RWPE2 (cell line): ENCODE data around the gene POU2AF3.

Experiments
- ATAC-seq: fragments of 200-7000 bp; cut with Tn5 transposase; 3 replicates; pipeline ENCODE4 v1.9.1; 2021; ENCODE audit warnings: low read depth
- DNase-seq: peaks from one replicate; pipeline ENCODE4 v3.0.0-alpha.2; 2020; ENCODE audit warnings: low spot score
- H3K27ac ChIP-seq: fragments of 450-650 bp; 2 replicates; pipeline ENCODE4 v1.5.1; 2017; ENCODE audit warnings: mild to moderate bottlenecking; ENCODE audit not compliant: poor library complexity, severe bottlenecking
- H3K27me3 ChIP-seq: fragments of 250-450 bp; sonication (Bioruptor Pico); 2 replicates; pipeline ENCODE4 v1.5.1; 2021; ENCODE audit warnings: mild to moderate bottlenecking, moderate library complexity; ENCODE audit not compliant: insufficient read depth, poor library complexity, severe bottlenecking
- H3K36me3 ChIP-seq: fragments of 250-450 bp; sonication (Bioruptor Pico); 2 replicates; pipeline ENCODE4 v1.5.1; 2020; ENCODE audit warnings: low read depth, mild to moderate bottlenecking, moderate library complexity
- H3K4me1 ChIP-seq: fragments of 250-450 bp; sonication (Bioruptor Pico); 2 replicates; pipeline ENCODE4 v1.5.1; 2021; ENCODE audit warnings: mild to moderate bottlenecking, moderate library complexity; ENCODE audit not compliant: insufficient read depth, poor library complexity, severe bottlenecking
- H3K4me3 ChIP-seq: fragments of 250-450 bp; sonication (Bioruptor Pico); 2 replicates; pipeline ENCODE4 v1.5.1; 2021; ENCODE audit warnings: mild to moderate bottlenecking, moderate library complexity; ENCODE audit not compliant: severe bottlenecking
- H3K9me3 ChIP-seq: fragments of 250-450 bp; sonication (Bioruptor Pico); 2 replicates; pipeline ENCODE4 v1.5.1; 2021; ENCODE audit warnings: mild to moderate bottlenecking, moderate library complexity; ENCODE audit not compliant: severe bottlenecking
- CTCF ChIP-seq: fragments of 450-650 bp; IDR thresholded peaks from one replicate; pipeline ENCODE4 v1.5.1; 2017; ENCODE audit warnings: mild to moderate bottlenecking, moderate library complexity; ENCODE audit not compliant: poor library complexity, severe bottlenecking

The POU2AF3 gene

GRCh38 chr11:111298413-111299100 is at the start of gene POU2AF3:
Gene POU2AF3, plus strand, starts transcription at chr11:111298546. Its CDS starts 36 bp downstream, at chr11:111298582.
- H3K27me3 ChIP-seq = peaks cover 15% of the 10 kb centered on the region
- ATAC-seq = peak; percentile 49
- H3K27ac ChIP-seq = no peak within 1 kb of the TSS
- H3K4me3 ChIP-seq = peak within 1 kb of the TSS; percentile 38
- DNase-seq = no peak
- H3K36me3 ChIP-seq = no peaks in the 10 kb centered on the region
- H3K9me3 ChIP-seq = no peaks in the 10 kb centered on the region
- TF ChIP-seq CTCF = no peak
- no peaks in the 10 kb centered on the region for H3K4me1 ChIP-seq

- no peaks in the 10 kb centered on the region for H3K9me3 ChIP-seq
- no peak overlapping the region for H3K4me3 ChIP-seq
- H3K27ac ChIP-seq = no peak overlapping the region
- H3K27me3 ChIP-seq = peaks cover 7% of the 10 kb centered on the region
- no peaks in the 10 kb centered on the region for H3K4me1 ChIP-seq
- TF ChIP-seq CTCF = no peak
- ATAC-seq (no peak), DNase-seq (no peak)
- H3K36me3 ChIP-seq = no peaks in the 10 kb centered on the region
Measured at GRCh38 chr11:111250936-111251335, 47.4 kb upstream of the POU2AF3 start.

GRCh38 chr11:111253131-111253530 is 45.2 kb upstream of the POU2AF3 start:
- Histone ChIP-seq H3K27ac (no peak overlapping the region), H3K36me3 (no peaks in the 10 kb centered on the region), H3K4me1 (no peaks in the 10 kb centered on the region), H3K9me3 (no peaks in the 10 kb centered on the region), H3K27me3 (peaks cover 6% of the 10 kb centered on the region), H3K4me3 (no peak overlapping the region)
- TF ChIP-seq CTCF = no peak
- DNase-seq = no peak
- ATAC-seq = no peak

- no peaks in the 10 kb centered on the region for H3K4me1 ChIP-seq
- DNase-seq (no peak), ATAC-seq (no peak)
- peaks cover 6% of the 10 kb centered on the region for H3K27me3 ChIP-seq
- H3K9me3 ChIP-seq = no peaks in the 10 kb centered on the region
- no peak overlapping the region for H3K27ac ChIP-seq
- H3K4me3 ChIP-seq = no peak overlapping the region
- no peaks in the 10 kb centered on the region for H3K36me3 ChIP-seq
- TF ChIP-seq CTCF = no peak
Measured at GRCh38 chr11:111253630-111254029, 44.7 kb upstream of the POU2AF3 start.

GRCh38 chr11:111258046-111258445 is 40.3 kb upstream of the POU2AF3 start:
- ATAC-seq (no peak), DNase-seq (no peak)
- no peak for TF ChIP-seq CTCF
- Histone ChIP-seq H3K4me1 (no peaks in the 10 kb centered on the region), H3K27ac (no peak overlapping the region), H3K36me3 (no peaks in the 10 kb centered on the region), H3K27me3 (no peaks in the 10 kb centered on the region), H3K4me3 (no peak overlapping the region), H3K9me3 (no peaks in the 10 kb centered on the region)
